K562 (cell line): ENCODE results near the gene HYAL1. TPM values are rescaled to one million over a fixed set of nuclear protein-coding genes. Genes with fewer than 3 reads are reported as not detected.

Experiments used
- GABPA ChIP-seq: fragments of 200-800 bp; sonication (Bioruptor generic); conservative IDR thresholded peaks from 2 replicates; pipeline ENCODE4 v1.6.1; 2016; ENCODE audit warnings: low read depth, missing genetic modification characterization, missing compliant biosample characterization
- GABPB1 ChIP-seq: sonication (generic); formaldehyde crosslinking; IDR thresholded peaks from 2 replicates; pipeline ENCODE4 v1.8.0; 2022; ENCODE audit warnings: mild to moderate bottlenecking, missing genetic modification reagents
- HEY1 ChIP-seq: fragments of 250-450 bp; sonication (Bioruptor Pico); IDR thresholded peaks from 2 replicates; pipeline ENCODE4 v1.5.0; 2020; ENCODE audit warnings: mild to moderate bottlenecking, moderate library complexity, borderline replicate concordance
- HMG20B ChIP-seq: fragments of 250-450 bp; sonication (Bioruptor Pico); IDR thresholded peaks from 2 replicates; pipeline ENCODE4 v1.5.0; 2021; ENCODE audit warnings: mild to moderate bottlenecking
- KAT7 ChIP-seq: sonication (generic); formaldehyde crosslinking; IDR thresholded peaks from 2 replicates; pipeline ENCODE4 v1.8.0; 2022; ENCODE audit warnings: missing genetic modification reagents, mild to moderate bottlenecking, borderline replicate concordance
- KLF10 ChIP-seq: fragments of 250-450 bp; sonication (Bioruptor Pico); IDR thresholded peaks from 2 replicates; pipeline ENCODE4 v1.6.1; 2021; ENCODE audit warnings: matching md5 sums
- NR3C1 ChIP-seq: sonication (generic); formaldehyde crosslinking; IDR thresholded peaks from 2 replicates; pipeline ENCODE4 v1.8.1; 2022; ENCODE audit warnings: missing genetic modification reagents
- NR4A1 ChIP-seq, 2 experiments: fragments of 250-450 bp in 1 of 2; fragments of 450-650 bp in 1 of 2; sonication (Bioruptor Pico) in 1 of 2; IDR thresholded peaks; 2 replicates each; pipeline versions ENCODE4 v1.4.0 to v1.6.1; 2016 to 2020; ENCODE audit warnings: mild to moderate bottlenecking in 2 of 2, missing compliant biosample characterization in 1 of 2, missing genetic modification characterization in 1 of 2, moderate library complexity in 1 of 2
- PHF8 ChIP-seq: fragments of 200-600 bp; sonication (generic); IDR thresholded peaks from 2 replicates; pipeline ENCODE4 v1.6.1; 2012; ENCODE audit warnings: mixed run types, mild to moderate bottlenecking, inconsistent platforms, low read length, moderate library complexity, borderline replicate concordance
- POLR2A ChIP-seq: fragments of 450-650 bp; conservative IDR thresholded peaks from 2 replicates; pipeline ENCODE4 v1.6.1; 2016
- SAFB ChIP-seq: fragments of 200-400 bp; formaldehyde crosslinking; IDR thresholded peaks from 2 replicates; pipeline ENCODE4 v1.6.1; 2017; ENCODE audit warnings: low read depth, low read length, borderline replicate concordance
- TBP ChIP-seq: optimal IDR thresholded peaks from 2 replicates; pipeline ENCODE3; 2011; ENCODE audit warnings: low read depth, low read length, improper control_type of control experiment
- YY1 ChIP-seq, 3 experiments: IDR thresholded peaks; 2 replicates each; pipeline ENCODE4 v1.6.1; 2011; ENCODE audit warnings: low read length in 2 of 3, mild to moderate bottlenecking in 2 of 3, moderate library complexity in 2 of 3, borderline replicate concordance in 1 of 3, control low read depth in 1 of 3, low read depth in 1 of 3; ENCODE audit not compliant: insufficient read depth in 3 of 3, insufficient replicate concordance in 2 of 3, control insufficient read depth in 1 of 3, insufficient read length in 1 of 3; ENCODE audit errors: extremely low read depth in 1 of 3
- ZNF263 ChIP-seq: sonication (generic); formaldehyde crosslinking; IDR thresholded peaks from 2 replicates; pipeline ENCODE4 v1.8.0; 2022; ENCODE audit warnings: mild to moderate bottlenecking, missing genetic modification reagents, borderline replicate concordance
- polyA plus RNA-seq, 8 experiments: library from polyadenylated mRNA; depleted of rRNA in 4 of 8; stranded (reverse) in 5 of 8; unstranded in 3 of 8; fragments of >200 nt; fragmentation: Nextera tagmentation in 2 of 8; fragmentation: Illumina TruSeq in 1 of 8; extraction: Ambion mirVana in 2 of 8; extraction: Trizol in 1 of 8; gene quantifications; 2 replicates each; pipeline versions ENCODE4 v1.2.1 to v1.2.3, GENCODE V29; 2011 to 2014; ENCODE audit warnings: inconsistent platforms in 1 of 8, missing spikeins in 1 of 8
- total RNA-seq, 7 experiments: library from RNA; depleted of rRNA in 6 of 7; stranded (reverse); fragments of >200 nt in 6 of 7; fragmentation: Illumina TruSeq in 2 of 7; extraction: Trizol in 2 of 7; gene quantifications; 2 replicates each; pipeline versions ENCODE4 v1.2.1 to v1.2.3, GENCODE V29; 2011 to 2021; ENCODE audit warnings: low replicate concordance in 1 of 7
- TF ChIP-seq, protein P1 (sequence below): fragments of 450-650 bp; IDR thresholded peaks from 2 replicates; pipeline ENCODE4 v1.6.1; 2016; ENCODE audit warnings: low read depth, mild to moderate bottlenecking, moderate library complexity
- TF ChIP-seq, protein P2 (sequence below): fragments of 450-650 bp; IDR thresholded peaks from 2 replicates; pipeline ENCODE4 v1.6.1; 2018; ENCODE audit not compliant: partially characterized antibody
- TF ChIP-seq, protein P3 (sequence below): fragments of 450-650 bp; IDR thresholded peaks from 2 replicates; pipeline ENCODE4 v1.6.1; 2017; ENCODE audit warnings: mild to moderate bottlenecking, moderate library complexity
- TF ChIP-seq, protein P4 (sequence below): sonication (generic); formaldehyde crosslinking; IDR thresholded peaks from 2 replicates; pipeline ENCODE4 v1.8.0; 2023; ENCODE audit warnings: mild to moderate bottlenecking, missing genetic modification reagents

Gene HYAL1
- total and polyA plus RNA-seq, 9 of the 15 experiments (the other 6 are each of a cell fraction or from before 2014, with no cell fraction given), result 1.4 to 8.5 (median 4.7) TPM

DNA sequence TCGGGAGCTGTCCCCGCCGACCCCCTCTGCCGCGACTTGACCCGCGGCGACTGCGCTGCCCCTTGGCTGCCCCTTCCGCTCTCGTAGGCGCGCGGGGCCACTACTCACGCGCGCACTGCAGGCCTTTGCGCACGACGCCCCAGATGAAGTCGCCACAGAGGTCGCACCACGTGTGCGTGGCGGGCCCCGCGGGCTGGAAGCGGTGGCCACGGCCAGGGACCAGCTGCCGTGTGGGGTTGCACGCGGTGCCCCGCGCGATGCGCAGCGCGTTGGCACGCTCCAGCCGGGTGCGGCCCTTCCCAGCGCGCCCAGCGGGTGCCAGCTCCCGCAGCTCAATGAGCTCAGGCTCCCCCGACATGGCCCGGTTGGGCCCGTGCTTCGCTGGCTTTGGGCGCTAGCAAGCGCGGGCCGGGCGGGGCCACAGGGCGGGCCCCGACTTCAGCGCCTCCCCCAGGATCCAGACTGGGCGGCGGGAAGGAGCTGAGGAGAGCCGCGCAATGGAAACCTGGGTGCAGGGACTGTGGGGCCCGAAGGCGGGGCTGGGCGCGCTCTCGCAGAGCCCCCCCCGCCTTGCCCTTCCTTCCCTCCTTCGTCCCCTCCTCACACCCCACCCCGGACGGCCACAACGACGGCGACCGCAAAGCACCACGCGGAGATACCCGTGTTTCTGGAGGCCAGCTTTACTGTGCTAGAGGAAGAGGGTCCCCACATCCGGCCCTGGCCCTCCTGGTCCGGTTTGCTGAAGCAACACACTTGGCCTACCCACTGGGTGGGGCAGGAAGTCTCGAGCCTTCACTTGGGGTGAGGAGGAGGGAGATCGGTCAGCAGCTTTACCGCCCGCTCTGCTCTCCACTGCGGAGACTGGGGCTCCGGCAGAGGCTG lies 37.3 kb upstream of the HYAL1 start, which contains the start of gene RASSF1 (continued):
- TF ChIP-seq HMG20B (CRISPR knock-in tag) (no peak), NR4A1 (CRISPR knock-in tag; IDR thresholded peaks at IDR 0.05) (no peak), NR4A1 (tag; IDR thresholded peaks at IDR 0.05) (peak; percentile 41; the same call in 1 of the 2 replicates), SAFB (no peak), KAT7 (0 out of 2 replicates have a peak, but pooled peaks have one; percentile 58), NR3C1 (CRISPR knock-in tag) (peak; percentile 79; the same call in 1 of the 2 replicates), KLF10 (CRISPR knock-in tag) (no peak), POLR2A (peak; percentile 69), PHF8 (peak; percentile 72; the same call in 1 of the 2 replicates), ZNF263 (CRISPR knock-in tag) (peak; percentile 95), GABPA (tag) (peak; percentile 69), GABPB1 (CRISPR knock-in tag) (peak; percentile 30; the same call in 1 of the 2 replicates), HEY1 (CRISPR knock-in tag) (no peak), YY1 (IDR thresholded peaks at IDR 0.05; ENCODE audit: borderline replicate concordance in 1 of 3, control insufficient read depth in 1 of 3, extremely low read depth in 1 of 3, insufficient read depth in 3 of 3, insufficient read length in 1 of 3, insufficient replicate concordance in 2 of 3, low read depth in 1 of 3, low read length in 2 of 3) (peak in 2 of 3 experiments; percentile 52 to 63), TBP (peak; percentile 48)
- TF ChIP-seq, protein P1, sequence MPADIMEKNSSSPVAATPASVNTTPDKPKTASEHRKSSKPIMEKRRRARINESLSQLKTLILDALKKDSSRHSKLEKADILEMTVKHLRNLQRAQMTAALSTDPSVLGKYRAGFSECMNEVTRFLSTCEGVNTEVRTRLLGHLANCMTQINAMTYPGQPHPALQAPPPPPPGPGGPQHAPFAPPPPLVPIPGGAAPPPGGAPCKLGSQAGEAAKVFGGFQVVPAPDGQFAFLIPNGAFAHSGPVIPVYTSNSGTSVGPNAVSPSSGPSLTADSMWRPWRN, result no peak
- TF ChIP-seq, protein P2, sequence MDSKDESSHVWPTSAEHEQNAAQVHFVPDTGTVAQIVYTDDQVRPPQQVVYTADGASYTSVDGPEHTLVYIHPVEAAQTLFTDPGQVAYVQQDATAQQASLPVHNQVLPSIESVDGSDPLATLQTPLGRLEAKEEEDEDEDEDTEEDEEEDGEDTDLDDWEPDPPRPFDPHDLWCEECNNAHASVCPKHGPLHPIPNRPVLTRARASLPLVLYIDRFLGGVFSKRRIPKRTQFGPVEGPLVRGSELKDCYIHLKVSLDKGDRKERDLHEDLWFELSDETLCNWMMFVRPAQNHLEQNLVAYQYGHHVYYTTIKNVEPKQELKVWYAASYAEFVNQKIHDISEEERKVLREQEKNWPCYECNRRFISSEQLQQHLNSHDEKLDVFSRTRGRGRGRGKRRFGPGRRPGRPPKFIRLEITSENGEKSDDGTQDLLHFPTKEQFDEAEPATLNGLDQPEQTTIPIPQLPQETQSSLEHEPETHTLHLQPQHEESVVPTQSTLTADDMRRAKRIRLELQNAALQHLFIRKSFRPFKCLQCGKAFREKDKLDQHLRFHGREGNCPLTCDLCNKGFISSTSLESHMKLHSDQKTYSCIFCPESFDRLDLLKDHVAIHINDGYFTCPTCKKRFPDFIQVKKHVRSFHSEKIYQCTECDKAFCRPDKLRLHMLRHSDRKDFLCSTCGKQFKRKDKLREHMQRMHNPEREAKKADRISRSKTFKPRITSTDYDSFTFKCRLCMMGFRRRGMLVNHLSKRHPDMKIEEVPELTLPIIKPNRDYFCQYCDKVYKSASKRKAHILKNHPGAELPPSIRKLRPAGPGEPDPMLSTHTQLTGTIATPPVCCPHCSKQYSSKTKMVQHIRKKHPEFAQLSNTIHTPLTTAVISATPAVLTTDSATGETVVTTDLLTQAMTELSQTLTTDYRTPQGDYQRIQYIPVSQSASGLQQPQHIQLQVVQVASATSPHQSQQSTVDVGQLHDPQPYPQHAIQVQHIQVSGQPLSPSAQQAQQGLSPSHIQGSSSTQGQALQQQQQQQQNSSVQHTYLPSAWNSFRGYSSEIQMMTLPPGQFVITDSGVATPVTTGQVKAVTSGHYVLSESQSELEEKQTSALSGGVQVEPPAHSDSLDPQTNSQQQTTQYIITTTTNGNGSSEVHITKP, result peak; percentile 37
- TF ChIP-seq, protein P3, sequence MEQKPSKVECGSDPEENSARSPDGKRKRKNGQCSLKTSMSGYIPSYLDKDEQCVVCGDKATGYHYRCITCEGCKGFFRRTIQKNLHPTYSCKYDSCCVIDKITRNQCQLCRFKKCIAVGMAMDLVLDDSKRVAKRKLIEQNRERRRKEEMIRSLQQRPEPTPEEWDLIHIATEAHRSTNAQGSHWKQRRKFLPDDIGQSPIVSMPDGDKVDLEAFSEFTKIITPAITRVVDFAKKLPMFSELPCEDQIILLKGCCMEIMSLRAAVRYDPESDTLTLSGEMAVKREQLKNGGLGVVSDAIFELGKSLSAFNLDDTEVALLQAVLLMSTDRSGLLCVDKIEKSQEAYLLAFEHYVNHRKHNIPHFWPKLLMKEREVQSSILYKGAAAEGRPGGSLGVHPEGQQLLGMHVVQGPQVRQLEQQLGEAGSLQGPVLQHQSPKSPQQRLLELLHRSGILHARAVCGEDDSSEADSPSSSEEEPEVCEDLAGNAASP, result no peak
- TF ChIP-seq, protein P4, sequence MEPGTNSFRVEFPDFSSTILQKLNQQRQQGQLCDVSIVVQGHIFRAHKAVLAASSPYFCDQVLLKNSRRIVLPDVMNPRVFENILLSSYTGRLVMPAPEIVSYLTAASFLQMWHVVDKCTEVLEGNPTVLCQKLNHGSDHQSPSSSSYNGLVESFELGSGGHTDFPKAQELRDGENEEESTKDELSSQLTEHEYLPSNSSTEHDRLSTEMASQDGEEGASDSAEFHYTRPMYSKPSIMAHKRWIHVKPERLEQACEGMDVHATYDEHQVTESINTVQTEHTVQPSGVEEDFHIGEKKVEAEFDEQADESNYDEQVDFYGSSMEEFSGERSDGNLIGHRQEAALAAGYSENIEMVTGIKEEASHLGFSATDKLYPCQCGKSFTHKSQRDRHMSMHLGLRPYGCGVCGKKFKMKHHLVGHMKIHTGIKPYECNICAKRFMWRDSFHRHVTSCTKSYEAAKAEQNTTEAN, result no peak
